Activated naive CD4-positive, alpha-beta T cell (primary cell): ENCODE data around the gene RGS3.

Source experiments
- DNase-seq, 4 experiments: peaks; one replicate each; lab custom pipeline; 2025; lab: John Stamatoyannopoulos, UW

The RGS3 gene

GRCh38 chr9:113570749-113571711, 107.5 kb downstream of the RGS3 start:
- DNase-seq, result no peak

- no peak for DNase-seq
These were observed 108.7 kb downstream of the RGS3 start for GRCh38 chr9:113572076-113572861.

GRCh38 chr9:113573046-113573958, 109.8 kb downstream of the RGS3 start:
- DNase-seq, result no peak

GRCh38 chr9:113573959-113574352, 110.4 kb downstream of the RGS3 start:
- no peak for DNase-seq

- no peak for DNase-seq
These were observed 111.1 kb downstream of the RGS3 start for GRCh38 chr9:113574441-113575262.

GRCh38 chr9:113577525-113578261, 114.2 kb downstream of the RGS3 start:
- no peak for DNase-seq

GRCh38 chr9:113578279-113578865, 114.8 kb downstream of the RGS3 start:
- no peak for DNase-seq

GRCh38 chr9:113578882-113579282, 115.4 kb downstream of the RGS3 start:
- peak; percentile 26 to 65 (median 44) for DNase-seq

- DNase-seq, result no peak
These were observed 115.9 kb downstream of the RGS3 start for GRCh38 chr9:113579283-113580040.

- DNase-seq, result peak in 3 of 4 experiments; percentile 13 to 23 (median 15)
These were observed 116.8 kb downstream of the RGS3 start for GRCh38 chr9:113580041-113580953.

GRCh38 chr9:113580954-113581311, 117.4 kb downstream of the RGS3 start:
- no peak for DNase-seq

GRCh38 chr9:113581865-113582697, 118.6 kb downstream of the RGS3 start:
- peak; percentile 17 to 58 (median 35) for DNase-seq

GRCh38 chr9:113582698-113583200, 119.2 kb downstream of the RGS3 start:
- DNase-seq, result no peak

- DNase-seq, result no peak
These were observed 120.2 kb downstream of the RGS3 start for GRCh38 chr9:113583511-113584427.

- DNase-seq, result no peak
These were observed 121.0 kb downstream of the RGS3 start for GRCh38 chr9:113584428-113585084.
